Epithelial cell of esophagus (primary cell): ENCODE measurements around the gene PPP1R14B.

Source experiments
- DNase-seq: peaks from one replicate; pipeline ENCODE4 v3.0.0; 2010; ENCODE audit warnings: low read depth
- H3K4me3 ChIP-seq: 2 replicates; pipeline ENCODE4 v1.5.1; 2011; ENCODE audit warnings: mild to moderate bottlenecking, low read length, control low read depth
- TF ChIP-seq, protein P1 (sequence below): IDR thresholded peaks from 2 replicates; pipeline ENCODE4 v1.5.1; 2011; ENCODE audit warnings: low read depth, mild to moderate bottlenecking, low read length, control low read depth, inconsistent platforms; ENCODE audit not compliant: insufficient read depth; ENCODE audit errors: missing control alignments

Gene PPP1R14B

DNA sequence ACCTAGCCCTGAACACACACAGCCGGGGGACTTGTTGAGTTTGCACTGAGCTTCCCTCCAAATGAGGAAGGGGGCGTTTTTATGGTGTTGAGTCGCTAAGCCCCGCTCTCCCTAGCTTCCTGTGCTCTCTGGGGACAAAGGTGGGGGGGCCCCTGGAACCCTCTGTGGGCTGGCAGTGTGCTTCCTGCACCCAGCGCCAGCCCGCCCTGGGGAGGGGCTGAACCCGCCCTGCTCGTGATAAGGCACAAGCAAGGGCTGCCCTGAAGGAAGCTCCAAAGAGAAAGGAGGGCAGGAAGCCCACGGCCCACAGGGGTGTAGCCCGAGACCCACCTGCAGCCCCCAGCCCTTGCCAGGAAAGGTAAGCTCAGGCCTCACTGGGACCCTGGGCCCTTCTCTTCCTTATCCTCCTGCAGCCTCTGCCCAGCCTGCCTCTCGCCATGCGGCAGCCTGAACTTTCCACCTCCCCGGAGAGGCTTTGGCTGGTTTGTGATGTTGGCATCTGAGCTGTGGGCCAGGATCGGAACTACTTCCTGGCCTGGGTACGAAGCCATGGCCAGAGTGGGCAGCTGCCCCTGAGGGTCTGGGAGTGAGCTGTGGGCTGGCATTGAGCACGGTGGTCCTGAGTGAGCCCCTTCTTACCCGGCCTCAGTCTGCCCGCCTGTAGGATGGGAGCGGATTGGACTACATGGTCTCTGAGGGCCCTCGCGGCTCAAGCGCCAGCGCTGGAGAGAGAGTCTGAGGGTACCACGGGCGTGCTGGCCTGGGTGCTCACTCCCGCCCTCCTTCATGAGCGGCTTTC is 40.1 kb downstream of the PPP1R14B start, which contains the start of gene FERMT3:
Gene FERMT3 (plus strand): TSS at position 265 of the 799 bp plus-strand sequence. CDS start 644 bp downstream, outside the sequence.
- no peak for DNase-seq
- TF ChIP-seq, protein P1, sequence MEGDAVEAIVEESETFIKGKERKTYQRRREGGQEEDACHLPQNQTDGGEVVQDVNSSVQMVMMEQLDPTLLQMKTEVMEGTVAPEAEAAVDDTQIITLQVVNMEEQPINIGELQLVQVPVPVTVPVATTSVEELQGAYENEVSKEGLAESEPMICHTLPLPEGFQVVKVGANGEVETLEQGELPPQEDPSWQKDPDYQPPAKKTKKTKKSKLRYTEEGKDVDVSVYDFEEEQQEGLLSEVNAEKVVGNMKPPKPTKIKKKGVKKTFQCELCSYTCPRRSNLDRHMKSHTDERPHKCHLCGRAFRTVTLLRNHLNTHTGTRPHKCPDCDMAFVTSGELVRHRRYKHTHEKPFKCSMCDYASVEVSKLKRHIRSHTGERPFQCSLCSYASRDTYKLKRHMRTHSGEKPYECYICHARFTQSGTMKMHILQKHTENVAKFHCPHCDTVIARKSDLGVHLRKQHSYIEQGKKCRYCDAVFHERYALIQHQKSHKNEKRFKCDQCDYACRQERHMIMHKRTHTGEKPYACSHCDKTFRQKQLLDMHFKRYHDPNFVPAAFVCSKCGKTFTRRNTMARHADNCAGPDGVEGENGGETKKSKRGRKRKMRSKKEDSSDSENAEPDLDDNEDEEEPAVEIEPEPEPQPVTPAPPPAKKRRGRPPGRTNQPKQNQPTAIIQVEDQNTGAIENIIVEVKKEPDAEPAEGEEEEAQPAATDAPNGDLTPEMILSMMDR, result no peak
- H3K4me3 ChIP-seq, result no peak within 1 kb of the TSS

DNA sequence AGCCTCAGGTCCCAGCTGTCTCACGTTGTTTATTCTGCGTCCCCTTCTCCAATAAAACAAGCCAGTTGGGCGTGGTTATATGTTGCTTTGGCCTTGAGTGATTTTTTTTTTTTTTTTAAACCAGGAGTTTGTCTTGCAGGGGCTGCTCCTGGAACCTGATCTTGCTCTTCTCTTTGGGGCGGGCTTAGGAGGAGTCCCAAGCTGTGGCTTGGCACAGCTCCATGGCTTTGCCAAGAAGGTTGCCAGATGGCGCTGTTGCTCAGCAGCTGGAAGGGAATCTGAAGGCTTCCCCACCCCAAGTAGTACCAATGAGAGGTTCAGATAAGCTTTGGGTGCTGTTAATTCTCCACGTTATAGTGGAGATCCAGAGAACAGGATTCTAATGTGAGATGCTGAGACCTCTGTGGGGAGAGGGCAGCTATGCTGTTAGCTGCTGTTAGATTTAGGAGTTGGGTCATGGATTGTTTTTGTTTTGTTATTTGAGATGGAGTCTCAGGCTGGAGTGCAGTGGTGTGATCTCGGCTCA is 42.2 kb downstream of the PPP1R14B start:
- peak; percentile 94 for DNase-seq
- TF ChIP-seq, protein P1, result peak; percentile 88
- no peak overlapping the region for H3K4me3 ChIP-seq

DNA sequence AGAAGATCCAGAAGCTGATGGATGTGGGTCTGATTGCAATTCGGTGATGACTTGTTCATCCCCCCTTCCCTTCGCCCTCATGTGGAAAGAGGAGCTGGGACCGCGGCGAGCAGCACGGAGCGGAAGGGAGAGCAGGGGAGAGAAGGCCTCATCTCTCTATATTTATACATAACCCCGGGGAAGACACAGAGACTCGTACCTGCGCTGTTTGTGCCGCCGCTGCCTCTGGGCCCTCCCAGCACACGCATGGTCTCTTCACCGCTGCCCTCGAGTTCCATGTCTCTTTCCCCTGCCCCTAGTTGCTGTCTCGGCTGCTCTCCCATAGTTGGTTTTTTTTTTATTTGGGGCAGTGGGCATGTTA is 42.7 kb downstream of the PPP1R14B start:
- no peak overlapping the region for H3K4me3 ChIP-seq
- TF ChIP-seq, protein P1, result no peak
- DNase-seq, result no peak

DNA sequence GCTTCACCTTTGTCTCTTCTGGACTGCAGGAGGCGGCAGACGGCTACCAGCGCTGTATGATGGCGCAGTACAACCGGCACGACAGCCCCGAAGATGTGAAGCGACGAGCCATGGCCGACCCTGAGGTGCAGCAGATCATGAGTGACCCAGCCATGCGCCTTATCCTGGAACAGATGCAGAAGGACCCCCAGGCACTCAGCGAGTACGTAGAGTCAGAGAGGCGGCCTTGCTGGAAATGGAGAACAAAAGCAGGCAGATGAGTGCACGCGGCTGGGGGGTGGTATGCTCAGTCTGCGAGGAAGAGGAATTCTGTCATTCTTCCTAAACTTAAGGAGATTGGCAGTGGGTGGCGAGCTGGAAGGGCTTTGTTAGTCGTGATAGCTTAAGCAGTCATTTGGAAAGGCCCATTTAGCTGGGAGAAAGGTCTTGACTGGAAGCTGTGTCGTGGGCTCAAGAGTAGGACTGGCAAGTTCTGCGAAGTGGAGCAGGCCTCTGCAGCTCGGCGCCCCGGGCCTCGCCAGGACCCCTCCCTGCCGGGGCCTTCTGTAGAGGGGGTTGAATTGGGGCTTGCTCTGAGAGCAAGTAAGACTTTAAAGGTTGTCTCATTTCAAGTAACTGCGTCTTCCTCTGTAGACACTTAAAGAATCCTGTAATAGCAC is 43.2 kb downstream of the PPP1R14B start:
- H3K4me3 ChIP-seq, result no peak overlapping the region
- TF ChIP-seq, protein P1, result no peak
- no peak for DNase-seq

DNA sequence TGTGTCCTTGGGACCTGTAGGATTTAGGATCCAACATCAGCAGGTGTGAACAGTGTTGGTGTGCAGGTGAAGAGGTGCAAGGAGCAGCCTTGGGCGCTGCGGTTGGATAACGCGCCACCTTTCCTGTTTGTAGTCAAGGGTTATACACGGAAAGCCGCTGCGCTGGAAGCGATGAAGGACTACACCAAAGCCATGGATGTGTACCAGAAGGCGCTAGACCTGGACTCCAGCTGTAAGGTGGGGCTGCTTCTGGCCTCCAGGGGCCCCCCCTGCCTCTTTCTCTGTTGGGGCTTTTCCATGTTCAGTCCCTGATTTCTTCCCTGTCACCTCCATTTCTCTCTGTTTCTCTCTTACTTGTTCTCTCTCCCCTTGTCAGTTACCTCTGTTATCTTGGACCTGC is 43.8 kb downstream of the PPP1R14B start:
- TF ChIP-seq, protein P1, result no peak
- H3K4me3 ChIP-seq, result no peak overlapping the region
- no peak for DNase-seq

DNA sequence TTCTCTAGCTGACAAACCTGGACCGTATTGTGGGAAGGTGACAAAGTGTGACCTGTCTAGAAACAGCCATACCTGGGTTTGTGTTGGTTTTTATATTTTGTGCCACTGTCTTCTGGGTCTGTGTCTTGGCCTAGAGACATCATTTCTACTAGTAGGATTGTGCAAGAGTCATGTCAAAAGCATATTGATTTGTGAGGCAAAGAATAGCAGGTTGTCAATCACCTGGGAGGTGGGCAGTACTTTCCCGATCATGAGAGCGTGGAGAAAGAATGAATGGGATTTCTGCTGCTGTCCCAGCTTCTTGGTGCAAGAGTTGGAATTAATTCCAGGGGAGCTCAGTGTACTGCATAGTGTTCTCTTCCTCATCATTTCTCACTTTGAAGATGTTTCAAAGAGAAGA is 45.2 kb downstream of the PPP1R14B start:
- no peak for DNase-seq
- TF ChIP-seq, protein P1, result no peak
- H3K4me3 ChIP-seq, result no peak overlapping the region
